HG02973 (cell line): Measurements from ENCODE around the gene CARD19.
A peak's percentile ranks its signal among the peaks of the same experiment; 100 is the strongest.

ENCODE experiments used
- ATAC-seq: cut with Tn5 transposase; IDR thresholded peaks from one replicate; pipeline ENCODE4 v1.9.1; 2021; ENCODE audit warnings: moderate library complexity; ENCODE audit not compliant: unreplicated experiment

CARD19 gene

DNA sequence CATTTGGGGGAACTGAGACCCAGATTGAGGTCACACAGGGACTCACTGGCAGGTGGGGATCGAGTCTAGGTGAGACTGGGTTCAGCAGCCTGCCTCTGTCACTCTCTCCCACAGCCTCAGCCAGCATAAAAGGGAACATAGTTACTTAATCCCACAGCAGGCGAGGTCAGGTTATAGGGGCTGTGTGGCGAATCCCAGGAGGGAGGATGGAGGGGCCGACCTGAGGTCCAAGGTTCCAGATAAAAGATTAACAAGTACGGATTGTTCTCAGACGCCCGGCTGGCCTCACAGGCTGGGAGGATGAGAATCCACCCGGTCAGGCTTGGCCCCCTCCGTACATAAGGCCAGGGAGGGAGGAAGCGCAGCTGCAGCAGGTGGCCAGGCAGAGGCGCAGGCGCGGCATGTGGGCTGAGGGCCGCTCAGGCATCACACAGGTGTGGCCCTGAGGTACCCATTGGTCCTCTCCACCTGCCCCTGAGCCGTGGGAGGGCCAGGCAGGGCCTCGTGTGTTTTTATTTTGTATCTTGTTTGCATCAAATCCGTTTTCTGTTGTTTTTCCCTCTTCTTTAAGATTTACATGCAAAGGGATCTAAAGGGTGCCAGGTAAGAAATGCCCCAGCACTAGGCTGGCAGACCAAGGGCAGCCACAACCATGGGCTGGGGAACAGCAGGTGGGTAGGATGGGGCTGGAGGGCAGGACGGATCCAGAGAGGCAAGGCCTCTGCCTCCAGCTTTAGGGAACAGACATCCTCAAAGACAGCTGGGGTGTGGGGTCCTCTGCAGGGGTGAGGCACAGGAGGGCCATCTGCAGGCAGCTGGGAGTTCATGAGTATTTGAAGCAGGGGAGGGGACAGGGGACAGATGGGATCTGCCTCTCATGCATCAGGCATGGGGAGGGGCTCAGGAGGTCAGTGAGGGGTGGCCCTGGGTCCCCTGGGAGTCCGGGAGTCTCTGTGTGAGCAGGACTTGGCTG is 33.9 kb upstream of the CARD19 start:
- ATAC-seq, result no peak

- peak; percentile 82 for ATAC-seq
Observed at GRCh38 chr9:93064392-93065134, 31.5 kb upstream of the CARD19 start.

GRCh38 chr9:93065135-93065720 is 30.8 kb upstream of the CARD19 start:
- ATAC-seq, result no peak

GRCh38 chr9:93066978-93067603 is 28.9 kb upstream of the CARD19 start:
- no peak for ATAC-seq

GRCh38 chr9:93068956-93069355 is 27.1 kb upstream of the CARD19 start:
- no peak for ATAC-seq

GRCh38 chr9:93071464-93071863 is 24.6 kb upstream of the CARD19 start:
- no peak for ATAC-seq

- ATAC-seq, result no peak
Observed at GRCh38 chr9:93072383-93072795, 23.6 kb upstream of the CARD19 start.

- no peak for ATAC-seq
Observed at GRCh38 chr9:93076101-93076791, 19.8 kb upstream of the CARD19 start.

DNA sequence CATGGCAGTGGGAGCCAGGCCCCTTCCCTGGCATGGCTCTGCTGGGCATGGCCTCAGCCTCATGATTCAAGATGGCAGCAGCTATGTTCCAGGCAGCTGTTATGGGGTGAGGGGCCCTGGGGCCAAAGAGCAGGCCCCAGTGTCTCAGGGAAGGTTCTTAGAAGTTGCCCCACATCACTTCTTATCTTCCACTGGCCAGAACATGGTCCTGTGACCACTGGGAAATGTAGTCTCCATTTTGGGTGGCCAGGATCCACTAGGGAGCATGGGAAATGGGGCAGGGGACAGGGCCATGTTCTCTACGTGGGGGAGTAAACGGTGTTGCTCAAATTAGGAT is 19.3 kb upstream of the CARD19 start:
- ATAC-seq, result no peak

- ATAC-seq, result no peak
Observed at GRCh38 chr9:93077367-93077766, 18.6 kb upstream of the CARD19 start.

GRCh38 chr9:93077811-93078210 is 18.2 kb upstream of the CARD19 start:
- no peak for ATAC-seq

GRCh38 chr9:93079371-93079770 is 16.6 kb upstream of the CARD19 start:
- no peak for ATAC-seq

- ATAC-seq, result no peak
Observed at GRCh38 chr9:93080406-93080805, 15.6 kb upstream of the CARD19 start.

GRCh38 chr9:93081081-93081529 is 14.9 kb upstream of the CARD19 start:
- ATAC-seq, result no peak

DNA sequence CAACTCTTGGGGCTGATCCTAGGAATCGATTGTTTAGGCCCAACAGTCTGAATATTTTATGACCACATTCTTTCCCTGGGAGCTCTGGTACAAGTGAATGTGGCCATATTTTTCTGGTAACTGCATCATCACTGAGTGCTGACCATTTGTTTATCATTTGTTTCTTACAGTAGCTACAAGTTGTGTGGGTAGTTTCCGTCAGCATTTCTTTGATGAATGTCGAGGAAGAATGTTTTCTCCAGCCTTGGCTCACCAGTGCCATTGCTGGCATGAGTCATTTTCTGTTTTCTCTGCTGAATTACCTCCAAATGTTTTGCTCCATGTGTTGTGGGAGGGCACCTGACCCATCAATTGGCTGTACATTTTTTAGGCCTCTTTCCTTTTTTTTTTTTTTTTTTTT is 14.1 kb upstream of the CARD19 start:
- no peak for ATAC-seq

DNA sequence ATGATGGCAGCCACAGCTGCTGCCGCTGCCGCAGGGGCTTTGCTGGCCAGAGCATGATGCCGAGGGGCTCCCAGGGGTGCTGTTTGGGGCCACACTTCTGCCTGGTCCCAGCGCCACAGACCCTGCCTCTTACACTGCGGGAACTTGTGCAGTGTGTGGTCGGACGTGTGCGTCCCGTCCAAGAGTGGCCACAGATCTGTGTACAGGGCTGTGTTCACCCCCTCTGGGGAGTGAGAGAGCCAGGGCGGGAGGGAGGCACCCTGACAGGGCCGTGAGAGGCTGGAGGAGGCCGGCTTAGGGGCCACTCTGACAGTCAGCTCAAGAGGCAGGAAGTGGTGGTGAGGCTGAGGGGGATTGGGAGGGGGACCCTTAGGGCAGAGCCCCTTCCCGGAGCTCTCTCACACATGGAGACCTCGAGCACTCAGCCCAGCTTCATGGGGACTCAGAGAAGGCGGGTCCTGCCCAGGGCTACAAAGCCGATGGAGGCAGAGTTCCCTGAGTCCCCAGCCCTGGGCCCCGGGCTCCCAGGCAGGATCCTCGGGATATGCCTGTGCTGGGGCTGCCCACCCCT is 13.1 kb upstream of the CARD19 start:
- no peak for ATAC-seq

DNA sequence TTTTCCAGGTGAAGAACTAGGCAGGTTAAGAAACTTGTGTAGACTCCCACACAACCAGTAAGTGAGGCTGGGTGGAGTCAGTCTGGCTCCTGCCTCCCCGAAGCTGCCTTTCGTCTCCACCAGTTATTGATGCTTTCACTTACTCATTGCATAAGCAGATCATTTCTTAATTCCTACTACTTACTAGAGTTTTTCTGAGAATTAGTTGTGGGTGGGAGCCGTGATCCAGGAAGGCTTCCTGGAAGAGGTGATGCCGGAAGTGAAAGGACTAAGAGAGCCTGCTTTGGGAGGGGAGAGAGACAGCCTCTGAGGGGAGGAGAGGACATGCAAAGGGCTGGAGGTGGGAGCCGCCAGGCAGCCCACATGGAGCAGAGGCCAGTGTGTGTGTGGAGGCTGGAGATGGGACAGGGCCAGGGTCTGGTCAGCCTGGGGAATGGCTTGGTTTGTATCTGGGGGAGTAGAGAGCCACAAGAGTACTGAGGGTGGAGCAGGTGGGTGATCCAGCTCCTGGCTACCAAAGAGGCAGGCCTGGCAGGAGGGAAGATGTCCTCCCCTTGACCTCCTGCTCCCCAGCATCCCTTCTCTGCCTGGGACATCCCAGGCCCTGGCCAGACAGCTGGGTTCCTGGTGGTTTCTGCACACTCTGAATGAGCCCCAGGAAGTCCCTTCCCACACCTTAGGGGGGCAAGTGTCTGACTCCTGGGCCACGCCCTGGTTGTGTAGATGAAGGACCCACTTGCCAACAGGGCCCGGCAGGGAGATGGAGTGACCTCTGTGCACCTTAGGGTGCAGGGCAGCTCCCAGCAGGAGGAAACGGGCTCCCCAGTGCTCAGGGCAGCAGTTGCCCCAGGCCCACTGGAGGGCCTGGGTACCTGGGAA is 12.2 kb upstream of the CARD19 start:
- no peak for ATAC-seq

GRCh38 chr9:93084471-93084881 is 11.5 kb upstream of the CARD19 start:
- no peak for ATAC-seq

DNA sequence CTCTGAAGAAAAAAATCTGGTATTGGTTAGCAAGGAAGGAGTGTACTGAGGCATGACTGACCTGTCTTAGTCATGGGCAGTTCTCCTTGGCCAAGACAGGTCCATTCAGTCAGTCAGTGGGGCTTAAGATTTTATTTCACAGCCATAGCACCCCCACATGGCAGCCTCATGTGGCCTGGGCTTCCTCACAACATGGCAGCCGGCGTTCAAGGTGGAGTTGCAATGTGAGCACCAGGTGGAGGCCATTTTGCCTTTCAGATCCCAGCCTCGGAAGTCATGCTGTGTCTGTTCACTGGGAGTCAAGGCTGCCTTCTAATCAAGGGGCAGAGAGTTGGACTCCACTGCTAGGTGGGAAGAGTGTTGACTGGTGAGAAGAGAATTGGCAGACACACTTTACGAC is 10.3 kb upstream of the CARD19 start:
- no peak for ATAC-seq
